MM.1S (cell line): ENCODE data around the gene OSR1.

Experiments used
- DNase-seq: peaks from one replicate; pipeline ENCODE4 v3.0.0-alpha.2; 2015
- H2AFZ ChIP-seq: fragments of 300-600 bp; sonication (generic); 2 replicates; pipeline ENCODE4 v1.6.0; 2016; ENCODE audit warnings: antibody characterized with exemption, low read length
- H3F3A ChIP-seq: fragments of 300-600 bp; sonication (generic); 2 replicates; pipeline ENCODE4 v1.6.1; 2016; ENCODE audit warnings: mild to moderate bottlenecking, antibody characterized with exemption, low read length, moderate library complexity, mixed read lengths; ENCODE audit not compliant: insufficient read depth
- H3K27ac ChIP-seq: fragments of 300-600 bp; sonication (generic); 2 replicates; pipeline ENCODE4 v1.5.1; 2016; ENCODE audit warnings: mild to moderate bottlenecking, low read length
- H3K27me3 ChIP-seq: fragments of 300-600 bp; sonication (generic); replicated peaks from 2 replicates; pipeline ENCODE4 v1.6.0; 2016; ENCODE audit warnings: low read length; ENCODE audit not compliant: insufficient read depth
- H3K36me3 ChIP-seq: fragments of 300-600 bp; sonication (generic); replicated peaks from 2 replicates; pipeline ENCODE4 v1.6.1; 2016; ENCODE audit warnings: mild to moderate bottlenecking, low read length, mixed read lengths; ENCODE audit not compliant: insufficient read depth
- H3K4me1 ChIP-seq: fragments of 300-600 bp; sonication (generic); 2 replicates; pipeline ENCODE4 v1.6.1; 2016; ENCODE audit warnings: low read length, mixed read lengths
- H3K4me2 ChIP-seq: fragments of 300-600 bp; sonication (generic); 2 replicates; pipeline ENCODE4 v1.6.0; 2016; ENCODE audit warnings: low read depth, low read length
- H3K4me3 ChIP-seq: fragments of 300-600 bp; sonication (generic); 2 replicates; pipeline ENCODE4 v1.5.1; 2016; ENCODE audit warnings: low read length, mixed read lengths
- H3K79me2 ChIP-seq: fragments of 300-600 bp; sonication (generic); 2 replicates; pipeline ENCODE4 v1.6.1; 2016; ENCODE audit warnings: mixed run types, low read length, mixed read lengths
- H3K9ac ChIP-seq: fragments of 300-600 bp; sonication (generic); 2 replicates; pipeline ENCODE4 v1.6.1; 2016; ENCODE audit warnings: low read length, mixed read lengths
- H3K9me2 ChIP-seq: fragments of 300-600 bp; sonication (generic); replicated peaks from 2 replicates; pipeline ENCODE4 v1.6.1; 2016; ENCODE audit warnings: mild to moderate bottlenecking, low read length, mixed read lengths; ENCODE audit not compliant: insufficient read depth
- H3K9me3 ChIP-seq: fragments of 300-600 bp; sonication (generic); replicated peaks from 2 replicates; pipeline ENCODE4 v1.6.1; 2016; ENCODE audit warnings: mild to moderate bottlenecking, low read length, mixed read lengths; ENCODE audit not compliant: insufficient read depth
- H4K20me1 ChIP-seq: fragments of 300-600 bp; sonication (generic); 2 replicates; pipeline ENCODE4 v1.6.1; 2016; ENCODE audit warnings: mild to moderate bottlenecking, low read length, moderate library complexity, mixed read lengths; ENCODE audit not compliant: insufficient read depth
- CTCF ChIP-seq: fragments of 300-600 bp; sonication (generic); IDR thresholded peaks from 2 replicates; pipeline ENCODE4 v1.5.1; 2016; ENCODE audit warnings: antibody characterized with exemption, low read length, mixed read lengths
- EZH2 ChIP-seq: fragments of 300-600 bp; sonication (generic); optimal IDR thresholded peaks from 2 replicates; pipeline ENCODE3; 2017; ENCODE audit warnings: low read depth, mild to moderate bottlenecking, antibody characterized with exemption, low read length, mixed read lengths
- EZH2phosphoT487 ChIP-seq: fragments of 300-600 bp; sonication (generic); IDR thresholded peaks from 2 replicates; pipeline ENCODE4 v1.6.1; 2018; ENCODE audit warnings: antibody characterized with exemption, low read length

The OSR1 gene

GRCh38 chr2:19355416-19355821 is 3.0 kb downstream of the OSR1 start:
- Histone ChIP-seq H3K4me1 (peaks cover 8% of the 10 kb centered on the region; the same call in 1 of the 2 replicates), H2AFZ (no peak overlapping the region), H3K27ac (no peak overlapping the region), H3K9me3 (no peaks in the 10 kb centered on the region), H3K79me2 (no peaks in the 10 kb centered on the region), H3K27me3 (peaks cover 78% of the 10 kb centered on the region), H3K9me2 (no peaks in the 10 kb centered on the region), H3K9ac (no peak overlapping the region), H3F3A (no peaks in the 10 kb centered on the region; the same call in 1 of the 2 replicates), H3K4me2 (no peak overlapping the region), H3K36me3 (no peaks in the 10 kb centered on the region), H4K20me1 (no peaks in the 10 kb centered on the region), H3K4me3 (no peak overlapping the region)
- no peak for DNase-seq
- no peak for TF ChIP-seq EZH2
- TF ChIP-seq CTCF = no peak
- no peak for TF ChIP-seq EZH2phosphoT487

GRCh38 chr2:19355014-19355405 is 3.4 kb downstream of the OSR1 start:
- H3K27ac ChIP-seq = no peak overlapping the region
- DNase-seq = no peak
- H2AFZ ChIP-seq = no peak overlapping the region

GRCh38 chr2:19353721-19354050 is 4.7 kb downstream of the OSR1 start:
- Histone ChIP-seq H3K27me3 (peaks cover 64% of the 10 kb centered on the region), H3K4me2 (no peak overlapping the region)

More at GRCh38 chr2:19355014-19355405, 3.4 kb downstream of the OSR1 start:
- Histone ChIP-seq H3K9ac (no peak overlapping the region), H3K4me3 (no peak overlapping the region), H3K27me3 (peaks cover 74% of the 10 kb centered on the region), H3K9me2 (no peaks in the 10 kb centered on the region), H3K36me3 (no peaks in the 10 kb centered on the region), H4K20me1 (no peaks in the 10 kb centered on the region), H3K4me2 (no peak overlapping the region), H3K4me1 (peaks cover 8% of the 10 kb centered on the region; the same call in 1 of the 2 replicates), H3K9me3 (no peaks in the 10 kb centered on the region), H3F3A (no peaks in the 10 kb centered on the region; the same call in 1 of the 2 replicates), H3K79me2 (no peaks in the 10 kb centered on the region)
- no peak for TF ChIP-seq EZH2
- no peak for TF ChIP-seq EZH2phosphoT487
- no peak for TF ChIP-seq CTCF

More at GRCh38 chr2:19353721-19354050, 4.7 kb downstream of the OSR1 start:
- Histone ChIP-seq H3K9ac (no peak overlapping the region), H3F3A (no peaks in the 10 kb centered on the region; the same call in 1 of the 2 replicates), H3K27ac (no peak overlapping the region), H3K36me3 (no peaks in the 10 kb centered on the region), H3K4me3 (no peak overlapping the region), H3K79me2 (no peaks in the 10 kb centered on the region), H3K9me2 (no peaks in the 10 kb centered on the region), H4K20me1 (no peaks in the 10 kb centered on the region), H3K9me3 (no peaks in the 10 kb centered on the region), H3K4me1 (peaks cover 9% of the 10 kb centered on the region; the same call in 1 of the 2 replicates), H2AFZ (no peak overlapping the region)
- no peak for TF ChIP-seq EZH2phosphoT487
- TF ChIP-seq EZH2 = no peak
- TF ChIP-seq CTCF = no peak
- DNase-seq = no peak
